ENCODE data around the gene PPA2.

DNA sequence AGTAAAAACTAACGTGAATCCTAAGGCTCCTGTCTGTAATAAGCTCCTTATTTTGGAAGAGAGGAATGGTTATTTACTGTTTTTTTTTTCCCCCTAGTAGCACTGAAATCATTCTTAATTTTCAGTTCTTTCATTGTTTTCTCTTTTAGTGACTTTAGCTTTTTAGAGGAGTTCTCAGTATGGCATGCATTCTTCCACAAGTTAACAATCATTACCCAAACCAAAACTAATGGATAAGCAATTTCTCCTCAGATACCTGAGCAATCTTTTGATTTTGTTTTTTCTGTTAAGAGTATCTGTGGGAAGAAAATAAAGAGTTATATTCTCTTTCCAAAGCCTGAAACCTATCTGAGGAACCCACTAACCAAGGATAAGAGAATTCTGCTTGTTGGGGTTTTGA is 16.7 kb upstream of the PPA2 start:
- TF ChIP-seq, protein P1, sequence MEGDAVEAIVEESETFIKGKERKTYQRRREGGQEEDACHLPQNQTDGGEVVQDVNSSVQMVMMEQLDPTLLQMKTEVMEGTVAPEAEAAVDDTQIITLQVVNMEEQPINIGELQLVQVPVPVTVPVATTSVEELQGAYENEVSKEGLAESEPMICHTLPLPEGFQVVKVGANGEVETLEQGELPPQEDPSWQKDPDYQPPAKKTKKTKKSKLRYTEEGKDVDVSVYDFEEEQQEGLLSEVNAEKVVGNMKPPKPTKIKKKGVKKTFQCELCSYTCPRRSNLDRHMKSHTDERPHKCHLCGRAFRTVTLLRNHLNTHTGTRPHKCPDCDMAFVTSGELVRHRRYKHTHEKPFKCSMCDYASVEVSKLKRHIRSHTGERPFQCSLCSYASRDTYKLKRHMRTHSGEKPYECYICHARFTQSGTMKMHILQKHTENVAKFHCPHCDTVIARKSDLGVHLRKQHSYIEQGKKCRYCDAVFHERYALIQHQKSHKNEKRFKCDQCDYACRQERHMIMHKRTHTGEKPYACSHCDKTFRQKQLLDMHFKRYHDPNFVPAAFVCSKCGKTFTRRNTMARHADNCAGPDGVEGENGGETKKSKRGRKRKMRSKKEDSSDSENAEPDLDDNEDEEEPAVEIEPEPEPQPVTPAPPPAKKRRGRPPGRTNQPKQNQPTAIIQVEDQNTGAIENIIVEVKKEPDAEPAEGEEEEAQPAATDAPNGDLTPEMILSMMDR (conservative IDR thresholded peaks at IDR 0.05; ENCODE audit: low read depth in 2 of 2) = no peak
- TF ChIP-seq, protein P2, sequence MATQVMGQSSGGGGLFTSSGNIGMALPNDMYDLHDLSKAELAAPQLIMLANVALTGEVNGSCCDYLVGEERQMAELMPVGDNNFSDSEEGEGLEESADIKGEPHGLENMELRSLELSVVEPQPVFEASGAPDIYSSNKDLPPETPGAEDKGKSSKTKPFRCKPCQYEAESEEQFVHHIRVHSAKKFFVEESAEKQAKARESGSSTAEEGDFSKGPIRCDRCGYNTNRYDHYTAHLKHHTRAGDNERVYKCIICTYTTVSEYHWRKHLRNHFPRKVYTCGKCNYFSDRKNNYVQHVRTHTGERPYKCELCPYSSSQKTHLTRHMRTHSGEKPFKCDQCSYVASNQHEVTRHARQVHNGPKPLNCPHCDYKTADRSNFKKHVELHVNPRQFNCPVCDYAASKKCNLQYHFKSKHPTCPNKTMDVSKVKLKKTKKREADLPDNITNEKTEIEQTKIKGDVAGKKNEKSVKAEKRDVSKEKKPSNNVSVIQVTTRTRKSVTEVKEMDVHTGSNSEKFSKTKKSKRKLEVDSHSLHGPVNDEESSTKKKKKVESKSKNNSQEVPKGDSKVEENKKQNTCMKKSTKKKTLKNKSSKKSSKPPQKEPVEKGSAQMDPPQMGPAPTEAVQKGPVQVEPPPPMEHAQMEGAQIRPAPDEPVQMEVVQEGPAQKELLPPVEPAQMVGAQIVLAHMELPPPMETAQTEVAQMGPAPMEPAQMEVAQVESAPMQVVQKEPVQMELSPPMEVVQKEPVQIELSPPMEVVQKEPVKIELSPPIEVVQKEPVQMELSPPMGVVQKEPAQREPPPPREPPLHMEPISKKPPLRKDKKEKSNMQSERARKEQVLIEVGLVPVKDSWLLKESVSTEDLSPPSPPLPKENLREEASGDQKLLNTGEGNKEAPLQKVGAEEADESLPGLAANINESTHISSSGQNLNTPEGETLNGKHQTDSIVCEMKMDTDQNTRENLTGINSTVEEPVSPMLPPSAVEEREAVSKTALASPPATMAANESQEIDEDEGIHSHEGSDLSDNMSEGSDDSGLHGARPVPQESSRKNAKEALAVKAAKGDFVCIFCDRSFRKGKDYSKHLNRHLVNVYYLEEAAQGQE (IDR thresholded peaks at IDR 0.05; ENCODE audit: unreplicated experiment) = no peak
- no peak for TF ChIP-seq POLR2AphosphoS5 (IDR thresholded peaks at IDR 0.05; ENCODE audit: low read depth)
- no peak for TF ChIP-seq EZH2 (IDR thresholded peaks at IDR 0.05; ENCODE audit: low read depth, unreplicated experiment)
- TF ChIP-seq JUNB (IDR thresholded peaks at IDR 0.05; ENCODE audit: unreplicated experiment) = no peak
- TF ChIP-seq EZH2phosphoT487 (IDR thresholded peaks at IDR 0.05; ENCODE audit: unreplicated experiment) = no peak
- TF ChIP-seq NANOG (IDR thresholded peaks at IDR 0.05; ENCODE audit: borderline replicate concordance) = no peak
- TF ChIP-seq ZNF462 (CRISPR knock-in tag; IDR thresholded peaks at IDR 0.05) = no peak
